ENCODE data around the gene PYHIN1. TPM values are rescaled to one million over a fixed set of nuclear protein-coding genes. Genes with fewer than 3 reads are reported as not detected.
A peak's percentile ranks its signal among the peaks of the same experiment; 100 is the strongest.
"Not testable (repeated sequence)": the region's sequence is repeated elsewhere in the genome, so short reads cannot be mapped to it uniquely, and the experiment has no call there.

The PYHIN1 gene
- total and polyA plus RNA-seq, 12 donors, result 0.07 to 3.1 (median 0.33) TPM; not detected in 7

DNA sequence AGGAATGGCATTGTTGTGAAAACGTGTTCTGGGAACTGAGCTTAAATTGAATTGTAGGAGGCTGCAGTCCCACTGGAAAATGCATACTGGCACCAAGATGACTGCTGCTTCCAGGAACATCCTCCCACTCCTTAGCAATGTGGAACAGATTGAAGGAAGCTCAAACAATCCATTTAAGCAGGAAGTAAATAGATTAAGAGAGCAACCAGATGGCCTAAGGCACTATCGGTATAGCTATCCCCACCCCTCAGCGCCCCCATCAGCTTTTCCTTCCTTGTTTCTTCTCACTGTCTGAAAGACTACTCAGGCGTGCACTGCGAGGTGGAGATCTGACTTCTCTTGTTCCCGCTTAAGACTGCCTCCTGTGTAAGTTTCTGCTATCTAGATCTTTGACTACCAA, 74.3 kb downstream of the PYHIN1 start:
- H3K36me3 ChIP-seq, result no peaks in the 10 kb centered on the region
- ATAC-seq (peak; percentile 19 to 79 (median 54)), DNase-seq (peak in 1 of 2 donors; percentile 40)
- H3K9me3 ChIP-seq, result no peaks in the 10 kb centered on the region
- H3K27me3 ChIP-seq, result no peaks in the 10 kb centered on the region
- H3K27ac ChIP-seq, result peak overlapping the region; percentile 33 to 96 (median 74)
- TF ChIP-seq, protein P1, sequence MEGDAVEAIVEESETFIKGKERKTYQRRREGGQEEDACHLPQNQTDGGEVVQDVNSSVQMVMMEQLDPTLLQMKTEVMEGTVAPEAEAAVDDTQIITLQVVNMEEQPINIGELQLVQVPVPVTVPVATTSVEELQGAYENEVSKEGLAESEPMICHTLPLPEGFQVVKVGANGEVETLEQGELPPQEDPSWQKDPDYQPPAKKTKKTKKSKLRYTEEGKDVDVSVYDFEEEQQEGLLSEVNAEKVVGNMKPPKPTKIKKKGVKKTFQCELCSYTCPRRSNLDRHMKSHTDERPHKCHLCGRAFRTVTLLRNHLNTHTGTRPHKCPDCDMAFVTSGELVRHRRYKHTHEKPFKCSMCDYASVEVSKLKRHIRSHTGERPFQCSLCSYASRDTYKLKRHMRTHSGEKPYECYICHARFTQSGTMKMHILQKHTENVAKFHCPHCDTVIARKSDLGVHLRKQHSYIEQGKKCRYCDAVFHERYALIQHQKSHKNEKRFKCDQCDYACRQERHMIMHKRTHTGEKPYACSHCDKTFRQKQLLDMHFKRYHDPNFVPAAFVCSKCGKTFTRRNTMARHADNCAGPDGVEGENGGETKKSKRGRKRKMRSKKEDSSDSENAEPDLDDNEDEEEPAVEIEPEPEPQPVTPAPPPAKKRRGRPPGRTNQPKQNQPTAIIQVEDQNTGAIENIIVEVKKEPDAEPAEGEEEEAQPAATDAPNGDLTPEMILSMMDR (IDR thresholded peaks at IDR 0.05), result no peak
- 20 to 24% methylated on average over 6 of the region's 6 CpGs for WGBS, 2 donors
- H3K4me1 ChIP-seq, result peaks cover 3 to 73% (median 37%) of the 10 kb centered on the region in 9 donors
- intact Hi-C loops (cut with DNase I), result loop anchor here in 1 of 10 donors (10.0 kb wide), 1 partner anchor 1041 kb away; no protein-coding TSS in a partner anchor
- H3K4me3 ChIP-seq, result peak overlapping the region in 6 of 10 donors; percentile 5 to 45 (median 22)

- WGBS, 2 donors, result 45 to 54% methylated on average over 11 of the region's 11 CpGs
- not testable (repeated sequence) for ATAC-seq, H3K36me3 ChIP-seq, DNase-seq, H3K27me3 ChIP-seq, H3K9me3 ChIP-seq
- intact Hi-C loops (cut with DNase I), result loop anchor here in 1 of 10 donors (10.0 kb wide), 1 partner anchor 1042 kb away; no protein-coding TSS in a partner anchor
- Histone ChIP-seq H3K27ac (peak overlapping the region; percentile 33 to 96 (median 74)), H3K4me3 (peak overlapping the region in 6 of 10 donors; percentile 5 to 45 (median 22)), H3K4me1 (peaks cover 3 to 66% (median 31%) of the 10 kb centered on the region in 9 donors)
Observed at GRCh38 chr1:159006210-159006807, 75.0 kb downstream of the PYHIN1 start.

DNA sequence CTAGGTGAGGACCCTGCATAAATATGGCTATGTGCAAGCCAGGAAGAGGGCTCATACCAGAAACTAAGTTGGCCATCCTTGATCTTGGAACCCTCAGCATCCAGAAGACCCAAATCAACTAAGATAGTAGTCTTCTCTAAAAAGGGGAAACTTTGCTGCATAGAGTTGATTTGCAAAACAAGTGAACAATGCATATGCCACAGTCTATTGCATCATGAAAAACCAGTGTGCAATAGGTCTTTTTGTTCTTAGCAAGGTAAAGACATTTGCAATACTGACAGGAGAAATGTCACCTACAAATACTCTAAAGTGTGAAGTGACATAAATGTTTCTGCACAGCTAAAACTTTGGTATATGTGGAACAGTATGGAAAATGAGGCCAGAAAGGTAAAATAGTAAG, 76.4 kb downstream of the PYHIN1 start:
- no peaks in the 10 kb centered on the region for H3K9me3 ChIP-seq
- peaks cover 0 to 60% (median 24%) of the 10 kb centered on the region in 9 donors for H3K4me1 ChIP-seq
- peak overlapping the region in 4 of 10 donors; percentile 18 to 96 (median 58) for H3K27ac ChIP-seq
- TF ChIP-seq, protein P1 (IDR thresholded peaks at IDR 0.05), result no peak
- H3K27me3 ChIP-seq, result no peaks in the 10 kb centered on the region
- ATAC-seq (no peak), DNase-seq (no peak)
- intact Hi-C loops (cut with DNase I), result loop anchor here in 1 of 10 donors (10.0 kb wide), 1 partner anchor 1043 kb away; no protein-coding TSS in a partner anchor
- no peaks in the 10 kb centered on the region for H3K36me3 ChIP-seq
- no peak overlapping the region for H3K4me3 ChIP-seq

DNA sequence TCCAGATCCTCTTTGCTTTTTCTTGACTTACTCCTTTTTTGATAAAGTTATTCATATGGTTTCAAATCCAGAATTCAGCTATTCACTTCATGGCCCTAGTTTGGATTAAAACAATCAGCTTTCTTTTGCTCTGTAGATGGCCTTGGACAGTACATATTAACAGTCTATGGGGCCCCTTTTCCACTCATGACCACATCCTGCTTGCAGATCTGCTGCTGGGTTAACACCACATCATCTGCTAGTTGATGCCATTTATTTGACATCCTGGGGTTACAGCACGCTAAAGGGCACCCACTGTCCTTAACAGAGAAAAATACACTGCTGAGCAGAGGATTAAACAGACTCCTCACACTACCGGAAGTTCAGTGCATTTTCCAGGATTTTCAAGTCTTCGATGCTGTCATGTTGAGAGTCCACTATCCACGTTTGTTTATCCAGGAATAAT, 77.4 kb downstream of the PYHIN1 start:
- intact Hi-C loops (cut with DNase I), result loop anchor here in 1 of 10 donors (10.0 kb wide), 1 partner anchor 1044 kb away; no protein-coding TSS in a partner anchor
- Histone ChIP-seq H3K36me3 (peaks cover 0 to 6% (median 0%) of the 10 kb centered on the region in 9 donors), H3K4me3 (peak overlapping the region in 3 of 10 donors; percentile 61 to 66 (median 64)), H3K27me3 (no peaks in the 10 kb centered on the region), H3K27ac (peak overlapping the region in 9 of 10 donors; percentile 69 to 96 (median 89)), H3K4me1 (peaks cover under 1 to 69% (median 31%) of the 10 kb centered on the region in 9 donors), H3K9me3 (no peaks in the 10 kb centered on the region)
- DNase-seq, result no peak
- WGBS, 2 donors, result 45 to 52% methylated on average over 4 of the region's 4 CpGs
- ATAC-seq, result peak in 3 of 8 donors; percentile 9 to 17 (median 13)
- TF ChIP-seq, protein P1 (IDR thresholded peaks at IDR 0.05), result no peak

Data from heart right ventricle (tissue), 16 donors.